HEK293 (cell line): ENCODE measurements around the gene TNFAIP1.

Source experiments
- CTCF ChIA-PET: fragments of 350-600 bp; formaldehyde crosslinking; extraction: SDS; loops from one replicate; lab custom pipeline; 2021; ENCODE audit warnings: antibody characterized with exemption; lab: Yijun Ruan, JAX
- POLR2A ChIA-PET: fragments of 300-600 bp; formaldehyde crosslinking; extraction: SDS; loops from one replicate; lab custom pipeline; 2020; ENCODE audit warnings: antibody characterized with exemption, inconsistent platforms; lab: Yijun Ruan, JAX
- H3K27ac ChIP-seq: fragments of 200-500 bp; sonication (Bioruptor generic); 2 replicates; pipeline ENCODE4 v1.5.1; 2014; ENCODE audit warnings: low read depth, low read length, control low read depth, inconsistent platforms; ENCODE audit errors: extremely low read depth
- H3K36me3 ChIP-seq, 2 experiments: fragments of 200-500 bp in 1 of 2; sonication (Bioruptor generic) in 1 of 2; 1 replicate in 1 of 2; 2 replicates in 1 of 2; pipeline ENCODE4 v1.5.1; 2014 to 2017; ENCODE audit warnings: inconsistent platforms in 2 of 2, low read length in 2 of 2; ENCODE audit not compliant: control insufficient read depth in 2 of 2, insufficient read depth in 1 of 2
- H3K4me1 ChIP-seq: fragments of 200-500 bp; sonication (Bioruptor generic); 2 replicates; pipeline ENCODE4 v1.5.1; 2014; ENCODE audit warnings: mild to moderate bottlenecking, low read length, inconsistent platforms; ENCODE audit not compliant: control insufficient read depth, insufficient read depth
- H3K4me3 ChIP-seq: 2 replicates; pipeline ENCODE4 v1.5.1; 2011; ENCODE audit warnings: low read depth, mild to moderate bottlenecking, control low read depth, low read length, moderate library complexity
- H3K9me3 ChIP-seq: fragments of 200-500 bp; sonication (Bioruptor generic); 2 replicates; pipeline ENCODE4 v1.5.1; 2014; ENCODE audit warnings: low read depth, low read length, inconsistent platforms; ENCODE audit not compliant: control insufficient read depth, insufficient read depth
- KLF1 ChIP-seq: fragments of 450-650 bp; formaldehyde crosslinking; IDR thresholded peaks from 2 replicates; pipeline ENCODE4 v1.5.1; 2016; ENCODE audit warnings: missing biosample characterization, missing genetic modification characterization
- SCRT2 ChIP-seq: fragments of 450-650 bp; formaldehyde crosslinking; IDR thresholded peaks from 2 replicates; pipeline ENCODE4 v1.5.1; 2016; ENCODE audit warnings: missing biosample characterization, missing genetic modification characterization
- ZNF10 ChIP-seq: fragments of 450-650 bp; formaldehyde crosslinking; IDR thresholded peaks from 2 replicates; pipeline ENCODE4 v1.5.1; 2017; ENCODE audit warnings: missing biosample characterization, missing genetic modification characterization
- ZNF292 ChIP-seq: fragments of 450-650 bp; formaldehyde crosslinking; IDR thresholded peaks from 2 replicates; pipeline ENCODE4 v1.5.1; 2016; ENCODE audit warnings: low read depth, missing biosample characterization, missing genetic modification characterization, borderline replicate concordance
- ZNF341 ChIP-seq: fragments of 450-650 bp; formaldehyde crosslinking; IDR thresholded peaks from 2 replicates; pipeline ENCODE4; 2016; ENCODE audit warnings: low read depth, missing biosample characterization, missing genetic modification characterization
- ZNF549 ChIP-seq: fragments of 450-650 bp; IDR thresholded peaks from 2 replicates; pipeline ENCODE4 v1.5.1; 2018; ENCODE audit warnings: missing biosample characterization, missing genetic modification characterization, mild to moderate bottlenecking, inconsistent platforms, moderate library complexity
- ZNF658 ChIP-seq: fragments of 450-650 bp; formaldehyde crosslinking; IDR thresholded peaks from 2 replicates; pipeline ENCODE4; 2016; ENCODE audit warnings: missing biosample characterization, missing genetic modification characterization
- ZNF76 ChIP-seq: fragments of 450-650 bp; formaldehyde crosslinking; IDR thresholded peaks from 2 replicates; pipeline ENCODE4; 2016; ENCODE audit warnings: low read depth, missing biosample characterization, missing genetic modification characterization, borderline replicate concordance
- ZNF837 ChIP-seq: fragments of 450-650 bp; formaldehyde crosslinking; IDR thresholded peaks from 2 replicates; pipeline ENCODE4 v1.5.1; 2016; ENCODE audit warnings: missing biosample characterization, missing genetic modification characterization
- TF ChIP-seq, protein P1 (sequence below): fragments of 450-650 bp; formaldehyde crosslinking; IDR thresholded peaks from 2 replicates; pipeline ENCODE4 v1.5.1; 2016; ENCODE audit warnings: missing biosample characterization, missing genetic modification characterization
- TF ChIP-seq, protein P2 (sequence below): fragments of 450-650 bp; formaldehyde crosslinking; IDR thresholded peaks from 2 replicates; pipeline ENCODE4 v1.5.1; 2016; ENCODE audit warnings: missing biosample characterization, missing genetic modification characterization
- TF ChIP-seq, protein P3 (sequence below): fragments of 450-650 bp; formaldehyde crosslinking; IDR thresholded peaks from 2 replicates; pipeline ENCODE4 v1.5.1; 2016; ENCODE audit warnings: missing biosample characterization, missing genetic modification characterization
- TF ChIP-seq, protein P4 (sequence below): fragments of 450-650 bp; formaldehyde crosslinking; optimal IDR thresholded peaks from 2 replicates; pipeline ENCODE3; 2016; ENCODE audit warnings: missing biosample characterization, mild to moderate bottlenecking, missing genetic modification characterization
- TF ChIP-seq, protein P5 (sequence below): fragments of 450-650 bp; formaldehyde crosslinking; IDR thresholded peaks from 2 replicates; pipeline ENCODE4 v1.5.1; 2016; ENCODE audit warnings: missing biosample characterization, missing genetic modification characterization

The TNFAIP1 gene

DNA sequence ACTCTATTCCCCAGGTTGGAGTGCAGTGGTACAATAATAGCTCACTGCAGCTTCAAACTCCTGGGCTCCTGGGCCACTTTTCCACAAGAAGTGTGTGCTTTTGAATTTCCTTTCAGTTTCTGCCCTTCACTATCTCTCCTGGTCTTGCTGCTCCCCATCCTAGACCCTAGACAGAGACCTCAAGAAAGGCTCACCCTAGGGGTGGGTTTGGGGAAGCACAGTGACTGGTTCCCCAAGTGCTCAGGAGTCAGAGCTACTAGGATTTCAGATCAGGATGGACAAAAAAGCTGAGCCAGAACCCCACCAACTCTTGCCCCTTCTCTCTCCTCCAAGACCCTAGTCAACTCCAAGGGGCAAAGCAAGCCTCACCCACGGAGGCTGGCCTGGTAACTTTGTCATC lies 31.0 kb downstream of the TNFAIP1 start:
- H3K4me3 ChIP-seq = no peak overlapping the region
- peaks cover 11 to 37% of the 10 kb centered on the region in 2 experiments for H3K36me3 ChIP-seq
- H3K4me1 ChIP-seq = peaks cover 4% of the 10 kb centered on the region
- ChIA-PET POLR2A (interaction anchor here (1.0 to 7.1 kb wide), 2 partner anchors 8 to 31 kb away, joined by 3 to 66 read pairs; partner anchors contain the start of genes IFT20, POLDIP2 and TNFAIP1), CTCF (interaction anchor here (0.7 to 1.3 kb wide), 3 partner anchors 8 to 177 kb away, joined by 3 to 10 read pairs (median 7); partner anchors contain the start of gene POLDIP2)
- no peak for TF ChIP-seq ZNF10 (tag by site-specific recombination)
- TF ChIP-seq ZNF837 = no peak
- no peak for TF ChIP-seq ZNF341
- TF ChIP-seq, protein P1, sequence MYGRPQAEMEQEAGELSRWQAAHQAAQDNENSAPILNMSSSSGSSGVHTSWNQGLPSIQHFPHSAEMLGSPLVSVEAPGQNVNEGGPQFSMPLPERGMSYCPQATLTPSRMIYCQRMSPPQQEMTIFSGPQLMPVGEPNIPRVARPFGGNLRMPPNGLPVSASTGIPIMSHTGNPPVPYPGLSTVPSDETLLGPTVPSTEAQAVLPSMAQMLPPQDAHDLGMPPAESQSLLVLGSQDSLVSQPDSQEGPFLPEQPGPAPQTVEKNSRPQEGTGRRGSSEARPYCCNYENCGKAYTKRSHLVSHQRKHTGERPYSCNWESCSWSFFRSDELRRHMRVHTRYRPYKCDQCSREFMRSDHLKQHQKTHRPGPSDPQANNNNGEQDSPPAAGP (tag by site-specific recombination) = no peak
- H3K9me3 ChIP-seq = no peaks in the 10 kb centered on the region
- no peak overlapping the region for H3K27ac ChIP-seq

DNA sequence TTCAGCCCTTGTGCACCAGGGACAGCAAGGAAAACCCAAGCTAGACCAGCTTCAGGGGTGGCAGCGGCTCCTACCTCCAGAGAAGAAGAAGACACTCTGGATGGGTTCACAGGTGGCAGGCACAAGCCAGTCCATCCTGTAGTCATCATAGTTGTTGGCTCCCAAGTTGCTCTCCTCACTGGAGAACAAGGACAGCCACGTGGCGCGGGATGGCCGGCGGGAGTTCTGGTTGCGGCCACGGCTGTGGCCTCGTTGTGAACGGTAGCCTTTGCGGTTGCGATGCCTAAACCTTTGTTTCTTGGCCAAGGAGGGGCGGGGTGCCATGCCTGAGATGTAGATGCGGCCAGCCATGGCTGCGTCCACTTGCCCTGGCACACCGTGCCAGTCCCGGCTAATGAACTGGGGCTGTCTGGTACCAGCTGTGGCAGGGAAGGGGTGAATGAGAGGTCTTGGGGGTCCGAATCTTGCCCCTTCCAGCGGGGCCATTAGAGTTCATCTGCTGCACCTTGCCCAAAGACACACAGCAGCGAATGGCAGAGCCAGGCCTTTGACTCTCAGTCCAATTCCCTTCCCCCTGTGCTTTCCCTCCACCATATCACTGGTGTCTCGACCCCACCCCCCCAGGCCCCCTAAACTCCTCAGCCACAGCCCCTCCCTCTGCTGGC lies 32.2 kb downstream of the TNFAIP1 start:
- Histone ChIP-seq H3K4me3 (no peak overlapping the region), H3K27ac (no peak overlapping the region), H3K4me1 (peaks cover 6% of the 10 kb centered on the region), H3K36me3 (peaks cover 0 to 25% of the 10 kb centered on the region in 2 experiments; a peak in 2 of 3 replicates), H3K9me3 (no peaks in the 10 kb centered on the region)
- CTCF ChIA-PET = interaction anchor here (0.7 to 1.3 kb wide), 2 partner anchors 10 to 120 kb away, joined by 3 to 10 read pairs; partner anchors contain the start of gene POLDIP2
- POLR2A ChIA-PET = interaction anchor here (0.7 to 7.1 kb wide), 3 partner anchors 9 to 49 kb away, joined by 3 to 66 read pairs (median 14); partner anchors contain the start of genes IFT20, POLDIP2 and TNFAIP1
- TF ChIP-seq SCRT2 (tag by site-specific recombination) (no peak), ZNF76 (no peak), KLF1 (no peak), ZNF549 (tag by site-specific recombination) (no peak), ZNF292 (tag by site-specific recombination) (no peak), ZNF658 (tag by site-specific recombination) (no peak)
- TF ChIP-seq, protein P2, sequence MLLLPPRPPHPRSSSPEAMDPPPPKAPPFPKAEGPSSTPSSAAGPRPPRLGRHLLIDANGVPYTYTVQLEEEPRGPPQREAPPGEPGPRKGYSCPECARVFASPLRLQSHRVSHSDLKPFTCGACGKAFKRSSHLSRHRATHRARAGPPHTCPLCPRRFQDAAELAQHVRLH (tag by site-specific recombination) = no peak
- TF ChIP-seq, protein P3, sequence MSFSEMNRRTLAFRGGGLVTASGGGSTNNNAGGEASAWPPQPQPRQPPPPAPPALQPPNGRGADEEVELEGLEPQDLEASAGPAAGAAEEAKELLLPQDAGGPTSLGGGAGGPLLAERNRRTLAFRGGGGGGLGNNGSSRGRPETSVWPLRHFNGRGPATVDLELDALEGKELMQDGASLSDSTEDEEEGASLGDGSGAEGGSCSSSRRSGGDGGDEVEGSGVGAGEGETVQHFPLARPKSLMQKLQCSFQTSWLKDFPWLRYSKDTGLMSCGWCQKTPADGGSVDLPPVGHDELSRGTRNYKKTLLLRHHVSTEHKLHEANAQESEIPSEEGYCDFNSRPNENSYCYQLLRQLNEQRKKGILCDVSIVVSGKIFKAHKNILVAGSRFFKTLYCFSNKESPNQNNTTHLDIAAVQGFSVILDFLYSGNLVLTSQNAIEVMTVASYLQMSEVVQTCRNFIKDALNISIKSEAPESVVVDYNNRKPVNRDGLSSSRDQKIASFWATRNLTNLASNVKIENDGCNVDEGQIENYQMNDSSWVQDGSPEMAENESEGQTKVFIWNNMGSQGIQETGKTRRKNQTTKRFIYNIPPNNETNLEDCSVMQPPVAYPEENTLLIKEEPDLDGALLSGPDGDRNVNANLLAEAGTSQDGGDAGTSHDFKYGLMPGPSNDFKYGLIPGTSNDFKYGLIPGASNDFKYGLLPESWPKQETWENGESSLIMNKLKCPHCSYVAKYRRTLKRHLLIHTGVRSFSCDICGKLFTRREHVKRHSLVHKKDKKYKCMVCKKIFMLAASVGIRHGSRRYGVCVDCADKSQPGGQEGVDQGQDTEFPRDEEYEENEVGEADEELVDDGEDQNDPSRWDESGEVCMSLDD = no peak
- TF ChIP-seq, protein P4, sequence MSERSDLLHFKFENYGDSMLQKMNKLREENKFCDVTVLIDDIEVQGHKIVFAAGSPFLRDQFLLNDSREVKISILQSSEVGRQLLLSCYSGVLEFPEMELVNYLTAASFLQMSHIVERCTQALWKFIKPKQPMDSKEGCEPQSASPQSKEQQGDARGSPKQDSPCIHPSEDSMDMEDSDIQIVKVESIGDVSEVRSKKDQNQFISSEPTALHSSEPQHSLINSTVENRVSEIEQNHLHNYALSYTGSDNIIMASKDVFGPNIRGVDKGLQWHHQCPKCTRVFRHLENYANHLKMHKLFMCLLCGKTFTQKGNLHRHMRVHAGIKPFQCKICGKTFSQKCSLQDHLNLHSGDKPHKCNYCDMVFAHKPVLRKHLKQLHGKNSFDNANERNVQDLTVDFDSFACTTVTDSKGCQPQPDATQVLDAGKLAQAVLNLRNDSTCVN (tag by site-specific recombination) = no peak
- TF ChIP-seq, protein P5, sequence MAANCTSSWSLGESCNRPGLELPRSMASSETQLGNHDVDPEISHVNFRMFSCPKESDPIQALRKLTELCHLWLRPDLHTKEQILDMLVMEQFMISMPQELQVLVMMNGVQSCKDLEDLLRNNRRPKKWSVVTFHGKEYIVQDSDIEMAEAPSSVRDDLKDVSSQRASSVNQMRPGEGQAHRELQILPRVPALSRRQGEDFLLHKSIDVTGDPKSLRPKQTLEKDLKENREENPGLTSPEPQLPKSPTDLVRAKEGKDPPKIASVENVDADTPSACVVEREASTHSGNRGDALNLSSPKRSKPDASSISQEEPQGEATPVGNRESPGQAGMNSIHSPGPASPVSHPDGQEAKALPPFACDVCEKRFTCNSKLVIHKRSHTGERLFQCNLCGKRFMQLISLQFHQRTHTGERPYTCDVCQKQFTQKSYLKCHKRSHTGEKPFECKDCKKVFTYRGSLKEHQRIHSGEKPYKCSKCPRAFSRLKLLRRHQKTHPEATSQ (tag by site-specific recombination) = no peak
